IMR-90 (cell line): ENCODE data around the gene MPRIP. TPM values are rescaled to one million over a fixed set of nuclear protein-coding genes. Genes with fewer than 3 reads are reported as not detected.

Source experiments
- ATAC-seq: fragments of 200-7000 bp; cut with Tn5 transposase; 2 replicates; pipeline ENCODE4 v1.9.1; 2020; ENCODE audit warnings: low read depth, mild to moderate bottlenecking, moderate library complexity
- BruUV-seq: library from RNA; stranded (reverse); fragments of 400-500 nt; replicated peaks from 2 replicates; lab custom pipeline; 2021; lab: Mats Ljungman, UMichigan
- CTCF ChIA-PET: fragments of 300-600 bp; formaldehyde crosslinking; extraction: SDS; loops from one replicate; lab custom pipeline; 2021; ENCODE audit warnings: antibody characterized with exemption; lab: Yijun Ruan, JAX
- POLR2A ChIA-PET: fragments of 300-600 bp; sonication (Branson Sonifier 250); formaldehyde crosslinking; loops from one replicate; lab custom pipeline; 2022; ENCODE audit warnings: antibody characterized with exemption; ENCODE audit not compliant: unreplicated experiment; lab: Charles Lee
- DNase-seq: peaks from one replicate; pipeline ENCODE4 v3.0.0; 2013
- H2AFZ ChIP-seq: replicated peaks from 2 replicates; pipeline ENCODE3; 2013; ENCODE audit warnings: low read length, mild to moderate bottlenecking; ENCODE audit not compliant: poor library complexity
- H2AK5ac ChIP-seq: 2 replicates; pipeline ENCODE4 v1.6.1; 2013; ENCODE audit warnings: low read depth, low read length, inconsistent platforms
- H2AK9ac ChIP-seq: replicated peaks from 2 replicates; pipeline ENCODE3; 2013; ENCODE audit warnings: mild to moderate bottlenecking, low read depth, low read length, moderate library complexity; ENCODE audit not compliant: poor library complexity
- H2BK120ac ChIP-seq: 2 replicates; pipeline ENCODE4 v1.6.1; 2013; ENCODE audit warnings: low read depth, low read length, inconsistent platforms
- H2BK15ac ChIP-seq: 3 replicates; pipeline ENCODE4 v1.6.1; 2013; ENCODE audit warnings: low read depth, low read length, inconsistent platforms
- H2BK20ac ChIP-seq: 2 replicates; pipeline ENCODE4 v1.6.1; 2013; ENCODE audit warnings: low read depth, mild to moderate bottlenecking, inconsistent platforms, low read length, moderate library complexity
- H2BK5ac ChIP-seq: 2 replicates; pipeline ENCODE4 v1.6.1; 2013; ENCODE audit warnings: mild to moderate bottlenecking, low read depth, low read length, inconsistent platforms; ENCODE audit not compliant: poor library complexity, severe bottlenecking
- H3K14ac ChIP-seq: replicated peaks from 2 replicates; pipeline ENCODE4 v1.6.1; 2013; ENCODE audit warnings: low read depth, low read length, inconsistent platforms
- H3K18ac ChIP-seq: 2 replicates; pipeline ENCODE4 v1.6.1; 2013; ENCODE audit warnings: low read depth, low read length, control low read depth
- H3K23ac ChIP-seq: 2 replicates; pipeline ENCODE4 v1.6.1; 2013; ENCODE audit warnings: low read depth, low read length, inconsistent platforms
- H3K27ac ChIP-seq: 2 replicates; pipeline ENCODE4 v1.5.1; 2013; ENCODE audit warnings: mild to moderate bottlenecking, control low read depth, low read length; ENCODE audit not compliant: insufficient read depth
- H3K27me3 ChIP-seq: 2 replicates; pipeline ENCODE4 v1.6.1; 2013; ENCODE audit warnings: low read length; ENCODE audit not compliant: control insufficient read depth, insufficient read depth
- H3K36me3 ChIP-seq: 2 replicates; pipeline ENCODE4 v1.6.1; 2013; ENCODE audit warnings: low read length, mixed read lengths; ENCODE audit not compliant: control insufficient read depth, insufficient read depth
- H3K4ac ChIP-seq: 2 replicates; pipeline ENCODE4 v1.6.1; 2013; ENCODE audit warnings: low read depth, low read length, inconsistent platforms
- H3K4me1 ChIP-seq: 2 replicates; pipeline ENCODE4 v1.6.1; 2013; ENCODE audit warnings: low read length, mixed read lengths; ENCODE audit not compliant: control insufficient read depth, insufficient read depth
- H3K4me2 ChIP-seq: 2 replicates; pipeline ENCODE4 v1.6.1; 2013; ENCODE audit warnings: low read depth, mild to moderate bottlenecking, control low read depth, low read length, moderate library complexity
- H3K4me3 ChIP-seq: 2 replicates; pipeline ENCODE4 v1.5.1; 2013; ENCODE audit warnings: low read depth, mild to moderate bottlenecking, control low read depth, low read length, moderate library complexity; ENCODE audit not compliant: insufficient read depth
- H3K56ac ChIP-seq: 2 replicates; pipeline ENCODE4 v1.6.1; 2013; ENCODE audit warnings: low read length, inconsistent platforms; ENCODE audit not compliant: insufficient read depth; ENCODE audit errors: extremely low read depth
- H3K79me1 ChIP-seq, 2 experiments: 2 replicates each; pipeline ENCODE4 v1.6.1; 2013; ENCODE audit warnings: low read length in 2 of 2, inconsistent platforms in 1 of 2, low read depth in 1 of 2
- H3K9ac ChIP-seq: 2 replicates; pipeline ENCODE4 v1.6.1; 2013; ENCODE audit warnings: low read depth, low read length, control low read depth
- H3K9me1 ChIP-seq: 2 replicates; pipeline ENCODE4 v1.6.1; 2013; ENCODE audit warnings: low read length, inconsistent platforms; ENCODE audit not compliant: insufficient read depth
- H3K9me3 ChIP-seq: 2 replicates; pipeline ENCODE4 v1.6.1; 2013; ENCODE audit warnings: low read length; ENCODE audit not compliant: control insufficient read depth, insufficient read depth
- H4K20me1 ChIP-seq: 2 replicates; pipeline ENCODE4 v1.6.1; 2013; ENCODE audit warnings: low read length, inconsistent platforms; ENCODE audit not compliant: insufficient read depth
- H4K5ac ChIP-seq: 2 replicates; pipeline ENCODE4 v1.6.1; 2013; ENCODE audit warnings: mild to moderate bottlenecking, low read depth, low read length, control low read depth
- H4K8ac ChIP-seq, 2 experiments: 2 replicates each; pipeline ENCODE4 v1.6.1; 2013; ENCODE audit warnings: low read depth in 2 of 2, low read length in 2 of 2, control low read depth in 1 of 2, inconsistent platforms in 1 of 2
- H4K91ac ChIP-seq: 2 replicates; pipeline ENCODE4 v1.6.1; 2013; ENCODE audit warnings: low read depth, low read length, inconsistent platforms; ENCODE audit not compliant: insufficient read depth
- CEBPB ChIP-seq: IDR thresholded peaks from 2 replicates; pipeline ENCODE4 v1.6.1; 2012; ENCODE audit warnings: low read depth, low read length, improper control_type of control experiment
- MXI1 ChIP-seq: IDR thresholded peaks from 2 replicates; pipeline ENCODE4 v1.6.1; 2012; ENCODE audit warnings: low read depth, mild to moderate bottlenecking, low read length, moderate library complexity, borderline replicate concordance
- WGBS, 2 experiments: methylation state at CpG; one replicate each; pipeline versions ENCODE4 v1.1.5 to v1.1.7; 2013; ENCODE audit warnings: missing lambda C conversion rate in 2 of 2; ENCODE audit not compliant: insufficient read length in 1 of 2; ENCODE audit errors: extremely low coverage in 2 of 2; 5-methylcytosine and 5-hydroxymethylcytosine counted together
- dilution Hi-C: fragments of 300-500 bp; cut with HindIII; formaldehyde crosslinking; loops from one replicate; pipeline ENCODE4 v1.14.3; 2018; ENCODE audit warnings: low sequenced_read_pairs; ENCODE audit not compliant: unreplicated experiment
- in situ Hi-C: fragments of 300-500 bp; cut with MboI; formaldehyde crosslinking; loops from 3 replicates; pipeline ENCODE4 v1.14.3; 2019; ENCODE audit warnings: low sequenced_read_pairs, inconsistent platforms, mixed read lengths
- intact Hi-C: fragments of 100-400 bp; cut with micrococcal nuclease; formaldehyde crosslinking; loops from 2 replicates; pipeline ENCODE4 v1.10.0; 2022
- polyA plus RNA-seq, 3 experiments: library from polyadenylated mRNA; depleted of rRNA; stranded (reverse); fragments of >200 nt; gene quantifications; 2 replicates each; pipeline ENCODE4 v1.2.3, GENCODE V29; 2012; ENCODE audit warnings: low replicate concordance in 1 of 3
- total RNA-seq: library from RNA; depleted of rRNA; stranded (reverse); fragments of >200 nt; gene quantifications from 2 replicates; pipeline ENCODE4 v1.2.3, GENCODE V29; 2012

Gene MPRIP
- total and polyA plus RNA-seq, 2 of the 4 experiments (the other 2 are of a cell fraction) = 111 to 149 TPM

DNA sequence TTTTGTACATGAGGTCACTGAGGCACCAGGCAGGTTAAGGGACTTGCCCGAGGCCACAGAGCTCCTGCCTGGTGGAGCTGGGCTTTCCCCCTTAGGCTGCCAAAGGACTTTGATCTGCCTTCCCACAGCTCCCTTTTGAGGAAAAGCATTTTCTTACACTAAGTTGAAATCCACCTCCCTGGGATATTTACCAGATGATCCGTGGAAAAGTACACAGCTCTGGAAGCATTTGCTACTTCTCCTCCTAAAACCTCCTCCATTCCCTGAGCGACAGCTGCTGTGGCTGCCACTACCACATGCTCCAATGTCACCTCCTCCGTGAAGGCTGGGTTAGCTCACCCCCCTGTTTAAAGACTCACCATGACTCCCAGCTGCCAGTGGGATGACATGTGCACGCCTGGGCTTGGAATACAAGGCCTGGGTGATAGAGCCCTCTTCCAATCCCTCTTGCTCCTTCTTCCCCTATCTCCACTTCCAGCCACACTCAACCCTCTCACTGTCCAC is 1.2 kb upstream of the MPRIP start:
- no peak overlapping the region for H3K27ac ChIP-seq
- H3K4me1 ChIP-seq = peaks cover 22% of the 10 kb centered on the region
- H4K8ac ChIP-seq = peak overlapping the region in 1 of 2 experiments; percentile 69; a peak in 1 of 4 replicates
- dilution Hi-C loops (no loop called here), intact Hi-C loops (loop anchor here (5.0 kb wide), 1 partner anchor 111 kb away; no protein-coding TSS in a partner anchor), in situ Hi-C loops (no loop called here)
- peak overlapping the region; percentile 90 for H2AFZ ChIP-seq
- no peak overlapping the region for H4K5ac ChIP-seq
- DNase-seq (peak; percentile 74), ATAC-seq (no peak)
- CTCF ChIA-PET = no interaction called here
- no peak overlapping the region for H2BK15ac ChIP-seq
- H3K9me3 ChIP-seq = no peaks in the 10 kb centered on the region
- H3K14ac ChIP-seq = peak overlapping the region; percentile 10
- peak overlapping the region; percentile 79; the same call in 1 of the 2 replicates for H3K4ac ChIP-seq
- 18% methylated on average over 2 of the region's 5 CpGs; no CpG with 5 or more reads in 1 of the 2 experiments for WGBS, 2 experiments
- peak overlapping the region; percentile 13; the same call in 1 of the 2 replicates for H3K23ac ChIP-seq
- H3K36me3 ChIP-seq = no peaks in the 10 kb centered on the region
- TF ChIP-seq CEBPB (no peak), MXI1 (peak; percentile 97)
- peaks cover 4 to 41% of the 10 kb centered on the region in 2 experiments; a peak in 2 of 4 replicates for H3K79me1 ChIP-seq
- peaks cover 32% of the 10 kb centered on the region for H4K20me1 ChIP-seq
- no peak overlapping the region for H2BK20ac ChIP-seq
- H3K4me3 ChIP-seq = no peak overlapping the region
- H2BK5ac ChIP-seq = peak overlapping the region; percentile 73
- peak overlapping the region; percentile 89 for H2AK9ac ChIP-seq
- H2AK5ac ChIP-seq = 0 out of 2 replicates have a peak overlapping the region, but pooled peaks have one; percentile 5
- H4K91ac ChIP-seq = no peak overlapping the region; the same call in 1 of the 2 replicates
- peaks cover 21% of the 10 kb centered on the region for H3K9me1 ChIP-seq
- peak overlapping the region; percentile 84; the same call in 1 of the 2 replicates for H2BK120ac ChIP-seq
- BruUV-seq = no TSS peak
- H3K27me3 ChIP-seq = no peaks in the 10 kb centered on the region
- no peak overlapping the region; the same call in 1 of the 2 replicates for H3K9ac ChIP-seq
- POLR2A ChIA-PET = no interaction called here
- no peak overlapping the region for H3K18ac ChIP-seq
- peak overlapping the region; percentile 94 for H3K4me2 ChIP-seq
- H3K56ac ChIP-seq = no peak overlapping the region
